Sigmoid colon (tissue), 7 donors: Measurements from ENCODE around the gene MMD. TPM values are rescaled to one million over a fixed set of nuclear protein-coding genes. Genes with fewer than 3 reads are reported as not detected.
A peak's percentile ranks its signal among the peaks of the same experiment; 100 is the strongest.
"Not testable (repeated sequence)": the region's sequence is repeated elsewhere in the genome, so short reads cannot be mapped to it uniquely, and the experiment has no call there.

Source experiments
- DNase-seq: peaks from one replicate; pipeline ENCODE4 v3.0.0-alpha.2; 2019
- H3K27ac ChIP-seq, 4 donors: fragments of 200-600 bp; sonication (generic); one replicate each; pipeline ENCODE4 v1.5.1; 2016 to 2019; ENCODE audit warnings: mild to moderate bottlenecking in 1 of 4
- H3K27me3 ChIP-seq, 3 donors: fragments of 200-600 bp; sonication (generic); one replicate each; pipeline ENCODE4 v1.5.1; 2019; ENCODE audit warnings: mild to moderate bottlenecking in 1 of 3
- H3K36me3 ChIP-seq, 4 donors: fragments of 200-600 bp; sonication (generic); one replicate each; pipeline ENCODE4 v1.5.1; 2016 to 2019
- H3K4me1 ChIP-seq, 4 donors: fragments of 200-600 bp; sonication (generic); one replicate each; pipeline ENCODE4 v1.5.1; 2017 to 2019
- H3K4me3 ChIP-seq, 4 donors: fragments of 200-600 bp; sonication (generic); one replicate each; pipeline ENCODE4 v1.5.1; 2017 to 2019; ENCODE audit warnings: mild to moderate bottlenecking in 2 of 4, moderate library complexity in 1 of 4
- H3K9me3 ChIP-seq, 4 donors: fragments of 200-600 bp in 3 of 4; sonication (generic) in 3 of 4; one replicate each; pipeline versions ENCODE4 v1.5.1 to v1.6.1; 2013 to 2019
- CTCF ChIP-seq, 4 experiments: fragments of 450-650 bp in 3 of 4; fragments of 200-600 bp in 1 of 4; IDR thresholded peaks; one replicate each; pipeline ENCODE4 v1.5.1; 2016 to 2019; ENCODE audit warnings: antibody characterized with exemption in 4 of 4, mild to moderate bottlenecking in 3 of 4, moderate library complexity in 2 of 4
- EP300 ChIP-seq, 4 donors: sonication (generic); formaldehyde crosslinking; IDR thresholded peaks; one replicate each; pipeline ENCODE4 v1.6.1; 2017; ENCODE audit warnings: antibody characterized with exemption in 4 of 4
- POLR2A ChIP-seq, 2 donors: fragments of 450-650 bp; IDR thresholded peaks; one replicate each; pipeline ENCODE4 v1.6.1; 2016; ENCODE audit warnings: antibody characterized with exemption in 2 of 2, mild to moderate bottlenecking in 2 of 2, moderate library complexity in 2 of 2
- POLR2AphosphoS5 ChIP-seq, 4 donors: sonication (generic); formaldehyde crosslinking; IDR thresholded peaks; one replicate each; pipeline ENCODE4 v1.6.1; 2017; ENCODE audit warnings: antibody characterized with exemption in 4 of 4
- WGBS, 2 donors: extraction: QIAGEN DNeasy Blood & Tissue Kit; methylation state at CpG; one replicate each; pipeline ENCODE4 v1.1.7; 2013; 5-methylcytosine and 5-hydroxymethylcytosine counted together
- intact Hi-C: fragments of 100-400 bp; cut with DNase I; formaldehyde crosslinking; loops from one replicate; pipeline ENCODE4 v1.15.1; 2023
- polyA plus RNA-seq, 3 donors: library from polyadenylated mRNA; stranded (reverse); fragments of 200-250 nt; gene quantifications; one replicate each; pipeline ENCODE4 v1.2.3, GENCODE V29; 2013
- total RNA-seq, 4 donors: library from RNA; depleted of rRNA; stranded (reverse); fragments of >200 nt; gene quantifications; one replicate each; pipeline ENCODE4 v1.1.0, GENCODE V29; 2016
- donor health status: healthy with polysubstance abuse.
- donor health status: Bipolar disorder and iron deficiency.
- donor health status: healthy.

MMD gene
- total and polyA plus RNA-seq, 7 donors, result 12.0 to 51.3 (median 26.9) TPM

- 71 to 88% methylated on average over 7 of the region's 7 CpGs for WGBS, 2 donors
These were observed 28.7 kb upstream of the MMD start for GRCh38 chr17:55450232-55450825.

GRCh38 chr17:55448681-55449080 is 27.0 kb upstream of the MMD start:
- H3K4me3 ChIP-seq, result no peak overlapping the region
- intact Hi-C loops, result no loop called here
- no peak for DNase-seq
- no peaks in the 10 kb centered on the region for H3K9me3 ChIP-seq
- peak overlapping the region in 1 of 4 donors; percentile 29 for H3K27ac ChIP-seq
- no peak for TF ChIP-seq EP300 (IDR thresholded peaks at IDR 0.05)
- TF ChIP-seq CTCF (IDR thresholded peaks at IDR 0.05), result no peak
- TF ChIP-seq POLR2AphosphoS5 (IDR thresholded peaks at IDR 0.05), result no peak
- TF ChIP-seq POLR2A (IDR thresholded peaks at IDR 0.05), result no peak
- H3K4me1 ChIP-seq, result peaks cover 0 to 79% (median 67%) of the 10 kb centered on the region in 4 donors
- no peaks in the 10 kb centered on the region for H3K27me3 ChIP-seq
- H3K36me3 ChIP-seq, result no peaks in the 10 kb centered on the region
- WGBS, 2 donors, result 65 to 71% methylated on average over 4 of the region's 4 CpGs

More at GRCh38 chr17:55450232-55450825, 28.7 kb upstream of the MMD start:
- H3K9me3 ChIP-seq, result no peaks in the 10 kb centered on the region
- H3K4me3 ChIP-seq, result no peak overlapping the region
- no peaks in the 10 kb centered on the region for H3K27me3 ChIP-seq
- H3K4me1 ChIP-seq, result peaks cover 0 to 79% (median 66%) of the 10 kb centered on the region in 4 donors
- no peaks in the 10 kb centered on the region for H3K36me3 ChIP-seq
- TF ChIP-seq EP300 (IDR thresholded peaks at IDR 0.05), result no peak
- no peak for TF ChIP-seq CTCF (IDR thresholded peaks at IDR 0.05)
- TF ChIP-seq POLR2AphosphoS5 (IDR thresholded peaks at IDR 0.05), result no peak
- no peak for TF ChIP-seq POLR2A (IDR thresholded peaks at IDR 0.05)
- no peak for DNase-seq
- H3K27ac ChIP-seq, result peak overlapping the region in 3 of 4 donors; percentile 67 to 83 (median 82)
- intact Hi-C loops, result loop anchor here (5.0 kb wide), 2 partner anchors 47 to 98 kb away; no protein-coding TSS in a partner anchor

- Histone ChIP-seq H3K27me3 (no peaks in the 10 kb centered on the region), H3K9me3 (no peaks in the 10 kb centered on the region), H3K27ac (peak overlapping the region; percentile 78 to 92 (median 86)), H3K4me3 (no peak overlapping the region), H3K4me1 (peaks cover 0 to 78% (median 66%) of the 10 kb centered on the region in 4 donors), H3K36me3 (no peaks in the 10 kb centered on the region)
- DNase-seq, result no peak
- 30 to 72% methylated on average over 4 of the region's 4 CpGs for WGBS, 2 donors
- TF ChIP-seq EP300 (IDR thresholded peaks at IDR 0.05) (no peak), POLR2AphosphoS5 (IDR thresholded peaks at IDR 0.05) (no peak), POLR2A (IDR thresholded peaks at IDR 0.05) (no peak), CTCF (IDR thresholded peaks at IDR 0.05) (no peak)
- intact Hi-C loops, result no loop called here
These were observed 25.1 kb upstream of the MMD start for GRCh38 chr17:55446581-55447205.

- H3K9me3 ChIP-seq, H3K4me3 ChIP-seq, H3K27me3 ChIP-seq, H3K36me3 ChIP-seq, intact Hi-C loops: not testable (repeated sequence)
- Histone ChIP-seq H3K4me1 (peaks cover 0 to 78% (median 66%) of the 10 kb centered on the region in 4 donors), H3K27ac (peak overlapping the region; percentile 78 to 92 (median 86))
- DNase-seq, result peak; percentile 73
- WGBS, 2 donors, result 96 to 98% methylated on average over 4 of the region's 4 CpGs
- peak in 2 of 4 donors; percentile 13 to 22 for TF ChIP-seq POLR2AphosphoS5 (IDR thresholded peaks at IDR 0.05)
These were observed 24.4 kb upstream of the MMD start for GRCh38 chr17:55446004-55446403.
